HG03135 (cell line): ENCODE data around the gene STX16.

Source experiments
- ATAC-seq: cut with Tn5 transposase; IDR thresholded peaks from one replicate; pipeline ENCODE4 v1.9.1; 2021; ENCODE audit warnings: mild to moderate bottlenecking, moderate library complexity; ENCODE audit not compliant: unreplicated experiment

The STX16 gene

GRCh38 chr20:58618351-58619076 is 32.6 kb upstream of the STX16 start:
- no peak for ATAC-seq

DNA sequence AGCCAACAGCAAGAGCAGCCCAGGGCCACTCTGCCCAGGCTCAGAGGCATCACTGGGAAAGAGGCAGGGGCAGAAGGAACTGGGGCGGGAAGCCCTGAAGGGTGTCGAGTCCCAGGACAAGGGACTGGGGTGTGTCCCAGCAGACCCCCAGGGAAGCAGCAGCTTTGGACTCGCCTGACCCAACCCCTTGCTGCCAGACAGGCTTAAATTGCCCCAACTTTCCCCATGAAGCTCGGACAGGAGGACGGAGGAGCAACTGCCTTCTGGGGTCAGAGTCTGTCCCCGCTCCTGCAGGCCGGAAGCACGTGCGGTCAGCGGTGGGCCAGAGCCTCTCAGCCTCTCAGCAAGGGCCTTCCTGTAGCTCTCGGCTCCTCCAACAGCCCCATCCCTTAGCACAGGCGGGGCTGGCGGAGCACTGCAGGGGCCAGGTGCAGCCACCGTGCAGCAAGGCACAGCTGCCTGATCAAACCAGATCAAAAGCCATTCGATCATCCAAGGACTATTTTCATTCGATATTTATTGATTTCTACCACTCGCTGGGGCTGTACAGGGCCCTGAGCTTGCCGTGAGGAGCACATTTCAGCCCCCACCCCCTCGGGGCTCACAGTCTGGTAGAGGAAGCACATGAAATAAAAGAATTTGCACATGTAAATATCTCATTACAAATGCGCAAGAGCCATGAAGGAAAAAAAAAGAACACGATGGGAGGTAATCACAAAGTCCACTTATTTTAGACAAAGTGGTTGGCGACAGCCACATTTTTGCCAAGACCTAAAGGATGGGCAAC is 31.8 kb upstream of the STX16 start:
- no peak for ATAC-seq

GRCh38 chr20:58619864-58620431 is 31.1 kb upstream of the STX16 start:
- no peak for ATAC-seq

DNA sequence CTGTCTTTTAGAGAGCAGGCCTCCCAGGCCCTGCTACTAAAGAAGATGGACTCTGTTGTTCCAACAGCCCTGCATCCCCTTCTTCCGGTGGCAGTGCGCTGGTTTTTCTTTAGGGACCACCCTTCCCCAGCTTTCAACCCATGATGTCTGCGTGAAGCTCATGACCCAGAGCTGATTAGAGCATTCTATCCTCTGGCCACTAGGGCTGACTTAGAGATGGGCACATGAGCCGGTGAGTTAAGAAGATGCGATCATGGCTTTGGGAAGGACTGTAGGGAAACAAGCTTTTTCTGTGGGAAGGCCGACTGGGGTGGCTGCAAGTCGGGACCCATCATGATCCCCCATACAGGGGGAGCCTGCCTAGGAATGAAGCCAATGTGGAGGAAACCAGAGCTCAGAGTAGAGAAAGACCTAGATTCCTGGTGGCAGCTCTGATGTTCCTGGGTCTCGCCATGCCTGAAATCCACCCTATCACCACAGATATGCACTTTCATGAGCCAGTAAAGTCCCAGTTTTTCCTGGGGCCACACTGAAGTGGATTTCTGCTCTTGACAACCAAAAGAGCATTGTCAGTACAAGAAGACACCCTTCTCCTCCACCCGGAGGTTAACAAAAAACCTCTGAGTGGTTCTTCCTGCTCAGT is 29.1 kb upstream of the STX16 start:
- ATAC-seq = no peak

GRCh38 chr20:58622671-58623578 is 28.2 kb upstream of the STX16 start:
- no peak for ATAC-seq

GRCh38 chr20:58623579-58624473 is 27.3 kb upstream of the STX16 start:
- no peak for ATAC-seq

- ATAC-seq = no peak
These were observed 26.4 kb upstream of the STX16 start for GRCh38 chr20:58624687-58625086.

DNA sequence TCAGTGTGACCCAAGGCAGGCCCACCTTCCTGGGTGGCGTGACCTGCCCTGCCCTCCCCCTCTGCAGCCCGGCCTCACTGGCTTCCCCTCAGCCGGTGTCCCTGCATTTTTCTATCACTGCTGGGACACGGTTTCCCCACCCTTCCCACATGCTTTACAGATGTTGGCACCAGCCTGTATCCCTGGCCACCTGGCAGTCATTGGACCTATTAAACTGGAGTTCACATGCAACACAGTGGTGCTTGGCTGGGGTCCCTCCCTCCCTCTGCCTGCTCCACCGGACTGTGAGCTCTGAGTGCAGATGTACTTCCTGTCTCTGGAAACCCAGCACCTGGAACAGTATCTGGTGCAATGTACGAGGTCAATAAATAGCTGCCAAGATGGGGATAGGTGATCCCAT is 25.5 kb upstream of the STX16 start:
- no peak for ATAC-seq

- no peak for ATAC-seq
These were observed 25.0 kb upstream of the STX16 start for GRCh38 chr20:58626051-58626450.

DNA sequence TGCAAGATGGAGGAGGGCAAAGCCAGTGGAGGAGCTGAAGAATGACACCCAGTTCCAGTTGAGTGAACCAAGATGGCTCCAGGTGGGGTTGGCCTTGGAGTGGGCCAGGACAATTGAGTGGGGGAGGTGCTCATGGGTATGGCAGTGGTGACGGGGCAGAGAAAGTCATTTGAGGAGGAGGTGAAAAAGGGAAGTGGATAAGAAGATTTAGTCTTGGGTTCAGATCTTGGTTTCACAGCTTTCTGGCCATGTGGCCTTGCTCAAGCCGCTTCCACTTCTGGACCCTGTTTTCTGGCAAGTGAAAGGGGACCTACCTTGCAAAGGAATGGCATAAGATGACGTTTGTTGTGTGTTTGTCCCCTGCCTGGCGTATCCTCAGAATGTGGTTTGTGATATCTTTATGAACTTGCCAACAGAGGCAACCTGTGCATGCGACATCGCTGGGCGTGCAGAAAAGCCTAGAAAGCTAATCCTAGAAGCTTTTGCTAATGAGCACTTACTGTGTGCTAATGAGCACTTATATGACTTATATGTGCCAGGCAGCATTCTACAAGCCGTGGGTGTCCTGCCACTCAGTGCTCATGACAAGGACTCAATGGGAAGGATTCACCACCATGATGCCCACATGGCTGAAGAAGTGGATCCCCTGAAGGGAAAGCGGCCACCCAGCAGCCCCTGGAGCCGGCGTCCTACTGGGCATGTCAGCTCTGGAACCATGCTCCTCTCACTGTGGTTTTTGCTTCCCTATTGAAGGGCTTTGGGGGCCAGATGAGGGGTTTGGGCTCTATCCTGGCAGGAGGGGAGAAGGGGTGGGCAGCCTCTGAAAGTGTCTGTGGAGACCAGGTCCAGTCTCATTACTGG is 23.6 kb upstream of the STX16 start:
- no peak for ATAC-seq

DNA sequence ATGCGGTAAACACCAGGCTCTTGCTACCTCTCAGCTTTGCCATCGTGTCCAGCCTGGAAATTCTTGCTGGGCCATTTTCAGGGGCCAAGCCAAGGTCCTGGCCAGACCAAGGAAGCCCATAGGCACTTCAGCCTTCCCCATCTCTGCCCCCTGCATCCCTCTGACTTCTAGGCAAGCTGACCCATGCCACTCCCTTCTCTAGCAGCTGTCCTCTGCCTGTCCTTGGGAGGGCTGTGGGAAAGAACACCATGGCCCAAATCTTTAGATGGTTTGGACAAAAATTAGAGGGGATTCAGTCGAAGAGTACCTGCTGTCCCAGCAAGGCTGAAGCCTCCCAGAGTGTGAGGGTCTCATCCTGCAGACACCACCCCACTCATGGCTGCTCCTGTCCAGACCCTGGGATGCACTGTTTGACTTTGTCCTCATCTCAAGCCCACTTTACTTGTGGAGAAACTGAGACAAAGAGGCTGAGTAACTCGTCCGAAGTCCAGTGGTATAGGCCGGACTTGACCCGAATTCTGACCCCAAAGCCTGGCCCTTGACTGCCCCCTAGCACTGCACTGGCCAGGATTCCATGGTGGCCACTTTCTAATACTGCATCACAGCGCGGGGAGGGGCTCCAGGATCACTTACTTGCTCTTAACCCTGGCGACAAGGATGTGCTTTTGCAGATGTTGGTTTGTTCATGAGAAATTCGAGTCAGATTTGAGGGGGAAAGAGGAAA is 22.4 kb upstream of the STX16 start:
- no peak for ATAC-seq

GRCh38 chr20:58629215-58629580 is 21.9 kb upstream of the STX16 start:
- no peak for ATAC-seq

DNA sequence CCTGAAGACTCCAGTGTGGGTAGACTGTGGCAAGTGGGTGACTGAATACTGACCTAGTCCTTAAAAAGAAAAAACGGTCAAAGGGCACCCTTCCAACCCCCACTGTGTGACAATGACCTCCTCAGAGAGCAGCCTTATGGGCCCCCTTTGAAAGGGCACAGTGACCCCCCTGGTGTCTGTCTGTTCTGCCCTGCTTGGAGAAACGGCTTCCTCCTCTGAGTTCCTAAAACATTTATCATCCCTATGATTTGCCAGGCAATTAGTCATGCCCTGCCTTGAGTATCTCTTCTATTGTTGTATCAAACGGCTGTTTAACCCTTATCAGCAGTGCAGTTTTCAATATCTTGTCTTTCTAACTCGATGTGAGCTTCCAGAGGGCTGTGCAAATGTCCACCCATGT is 21.0 kb upstream of the STX16 start:
- no peak for ATAC-seq

DNA sequence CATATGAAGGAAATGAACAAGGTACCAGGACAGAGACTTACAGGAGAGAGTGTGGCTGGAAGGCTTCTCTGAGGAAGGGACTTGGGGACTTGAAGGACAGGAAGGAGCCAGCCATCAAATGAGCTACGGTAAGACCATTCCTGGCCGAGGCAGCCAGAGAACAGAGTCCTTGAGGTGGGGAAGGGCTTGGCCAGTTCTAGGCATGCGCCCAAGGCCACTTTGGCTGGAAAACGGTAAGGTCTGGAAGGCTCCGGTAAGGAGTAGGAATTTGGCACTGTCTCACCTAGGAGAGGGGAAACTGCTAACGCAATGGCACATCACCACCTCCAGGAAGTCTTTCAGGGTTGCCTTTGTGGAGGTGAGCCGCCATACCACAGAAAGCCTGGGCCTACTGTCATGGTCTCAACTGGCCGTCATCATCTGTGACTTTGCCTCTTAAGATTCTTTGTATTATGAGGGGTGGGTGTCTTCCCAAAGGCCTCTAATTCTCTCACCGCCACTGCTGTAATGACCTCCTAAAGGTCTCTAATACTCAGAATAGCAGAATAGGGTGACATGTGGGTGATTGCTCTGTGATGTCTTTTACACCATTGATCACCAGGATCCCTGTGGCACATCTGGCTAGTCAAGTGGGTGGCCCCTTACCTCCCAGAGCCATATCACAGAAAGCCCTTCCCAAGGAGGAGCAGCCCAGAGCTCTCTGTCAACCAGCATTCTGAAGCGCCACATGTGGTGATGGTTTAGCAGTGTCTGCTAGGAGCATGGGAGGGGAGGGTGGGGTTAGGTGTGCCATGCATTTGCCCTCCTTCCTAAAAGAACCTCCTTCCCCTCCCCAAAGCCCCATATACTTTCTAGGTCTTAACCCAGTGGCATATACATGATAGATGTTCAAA is 17.7 kb upstream of the STX16 start:
- no peak for ATAC-seq

- ATAC-seq = no peak
These were observed 17.0 kb upstream of the STX16 start for GRCh38 chr20:58634059-58634458.

DNA sequence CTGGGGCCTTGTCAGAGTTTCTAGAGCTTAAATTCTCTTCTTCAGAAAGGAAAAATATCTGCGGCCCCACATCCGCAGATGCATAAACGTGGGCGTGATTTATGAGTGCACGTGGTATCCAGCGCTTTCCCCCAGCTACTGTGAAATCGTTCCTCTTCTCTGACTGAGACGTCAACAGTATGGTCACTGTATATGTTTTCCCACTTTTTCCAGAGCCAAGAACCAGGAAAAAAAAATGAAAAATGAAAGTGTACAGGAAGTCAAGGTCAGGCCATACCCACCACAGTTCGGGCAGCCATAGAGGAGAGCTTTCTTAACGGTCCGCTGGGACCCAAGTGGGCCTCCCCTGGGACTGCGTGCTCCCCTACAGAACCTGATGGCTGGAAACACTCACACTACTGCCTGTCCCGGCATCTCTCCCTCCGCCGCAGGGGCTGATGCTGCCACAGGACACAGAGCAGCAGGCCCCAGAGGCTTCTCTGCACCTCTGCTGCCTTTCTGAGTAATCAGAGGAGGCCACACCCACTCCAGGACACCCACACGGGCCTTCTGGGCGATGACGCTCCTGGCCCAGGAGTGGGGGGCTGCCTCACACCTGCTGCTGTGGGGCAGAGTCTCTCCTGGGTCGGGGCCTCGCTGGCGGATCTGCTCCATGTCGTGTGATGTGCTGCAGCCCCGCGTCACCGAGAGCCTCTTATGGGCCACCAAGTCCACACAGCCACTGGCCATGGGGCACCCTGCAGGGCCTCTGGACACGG is 16.4 kb upstream of the STX16 start:
- ATAC-seq = no peak
